ENCODE measurements around the gene ZNF664.

ZNF664 gene

GRCh38 chr12:124025661-124026060 lies 52.6 kb downstream of the ZNF664 start:
- Histone ChIP-seq H3K27ac (no peak overlapping the region), H3K4me3 (no peak overlapping the region)

- H3K27ac ChIP-seq, result no peak overlapping the region
- H3K4me3 ChIP-seq, result no peak overlapping the region
Measured at GRCh38 chr12:124026755-124027745, 54.0 kb downstream of the ZNF664 start.

GRCh38 chr12:124027753-124028554 lies 54.9 kb downstream of the ZNF664 start:
- H3K27ac ChIP-seq, result no peak overlapping the region
- H3K4me3 ChIP-seq, result no peak overlapping the region

GRCh38 chr12:124028555-124028925 lies 55.5 kb downstream of the ZNF664 start:
- H3K4me3 ChIP-seq, result no peak overlapping the region
- no peak overlapping the region for H3K27ac ChIP-seq

- Histone ChIP-seq H3K4me3 (no peak overlapping the region), H3K27ac (peak overlapping the region in 3 of 21 experiments; percentile 34 to 64 (median 51))
Measured at GRCh38 chr12:124030008-124030407, 57.0 kb downstream of the ZNF664 start.

GRCh38 chr12:124030510-124030909 lies 57.5 kb downstream of the ZNF664 start:
- no peak overlapping the region for H3K4me3 ChIP-seq
- peak overlapping the region in 4 of 21 experiments; percentile 5 to 64 (median 42) for H3K27ac ChIP-seq

- H3K27ac ChIP-seq, result peak overlapping the region in 1 of 21 experiments; percentile 64
- no peak overlapping the region for H3K4me3 ChIP-seq
Measured at GRCh38 chr12:124031058-124031457, 58.0 kb downstream of the ZNF664 start.

GRCh38 chr12:124032265-124032886 lies 59.4 kb downstream of the ZNF664 start:
- H3K27ac ChIP-seq, result no peak overlapping the region
- H3K4me3 ChIP-seq, result no peak overlapping the region

GRCh38 chr12:124033859-124034258 lies 60.8 kb downstream of the ZNF664 start:
- no peak overlapping the region for H3K4me3 ChIP-seq

GRCh38 chr12:124034297-124034696 lies 61.3 kb downstream of the ZNF664 start:
- H3K27ac ChIP-seq, result no peak overlapping the region
- no peak overlapping the region for H3K4me3 ChIP-seq

More at GRCh38 chr12:124033859-124034258, 60.8 kb downstream of the ZNF664 start:
- H3K27ac ChIP-seq, result no peak overlapping the region

- Histone ChIP-seq H3K4me3 (no peak overlapping the region), H3K27ac (no peak overlapping the region)
Measured at GRCh38 chr12:124035163-124035562, 62.1 kb downstream of the ZNF664 start.

GRCh38 chr12:124036171-124036598 lies 63.2 kb downstream of the ZNF664 start:
- no peak overlapping the region for H3K27ac ChIP-seq
- no peak overlapping the region for H3K4me3 ChIP-seq

- Histone ChIP-seq H3K27ac (no peak overlapping the region), H3K4me3 (no peak overlapping the region)
Measured at GRCh38 chr12:124036657-124037109, 63.7 kb downstream of the ZNF664 start.

GRCh38 chr12:124037331-124037730 lies 64.3 kb downstream of the ZNF664 start:
- Histone ChIP-seq H3K4me3 (no peak overlapping the region), H3K27ac (no peak overlapping the region)

GRCh38 chr12:124039276-124039675 lies 66.3 kb downstream of the ZNF664 start:
- Histone ChIP-seq H3K4me3 (no peak overlapping the region), H3K27ac (no peak overlapping the region)

GRCh38 chr12:124040291-124040690 lies 67.3 kb downstream of the ZNF664 start:
- H3K27ac ChIP-seq, result no peak overlapping the region
- H3K4me3 ChIP-seq, result no peak overlapping the region

- Histone ChIP-seq H3K4me3 (no peak overlapping the region), H3K27ac (no peak overlapping the region)
Measured at GRCh38 chr12:124040737-124041136, 67.7 kb downstream of the ZNF664 start.

- H3K27ac ChIP-seq, result no peak overlapping the region
- no peak overlapping the region for H3K4me3 ChIP-seq
Measured at GRCh38 chr12:124041907-124042306, 68.9 kb downstream of the ZNF664 start.

GRCh38 chr12:124044021-124044420 lies 71.0 kb downstream of the ZNF664 start:
- no peak overlapping the region for H3K4me3 ChIP-seq
- no peak overlapping the region for H3K27ac ChIP-seq

GRCh38 chr12:124044809-124045321 lies 71.8 kb downstream of the ZNF664 start:
- no peak overlapping the region for H3K27ac ChIP-seq

More at GRCh38 chr12:124044809-124045321, 71.8 kb downstream of the ZNF664 start:
- no peak overlapping the region for H3K4me3 ChIP-seq

Data from skin epidermis (tissue), 12 donors.